IMR-90 (cell line): Measurements from ENCODE around the gene STARD3. TPM values are rescaled to one million over a fixed set of nuclear protein-coding genes. Genes with fewer than 3 reads are reported as not detected.

Source experiments
- polyA plus RNA-seq, 3 experiments: library from polyadenylated mRNA; depleted of rRNA; stranded (reverse); fragments of >200 nt; gene quantifications; 2 replicates each; pipeline ENCODE4 v1.2.3, GENCODE V29; 2012; ENCODE audit warnings: low replicate concordance in 1 of 3
- total RNA-seq: library from RNA; depleted of rRNA; stranded (reverse); fragments of >200 nt; gene quantifications from 2 replicates; pipeline ENCODE4 v1.2.3, GENCODE V29; 2012; rRNA removed

Gene STARD3
- total and polyA plus RNA-seq, 2 of the 4 experiments (the other 2 are of a cell fraction): 8.1 to 50.4 TPM

Other genes with a start within 250 kb of the STARD3 start
- 12.2 and 13.8 TPM in 2 replicates for gene FBXL20, start 235.5 kb upstream of the STARD3 start, total RNA-seq
- 3.2 and 4.1 TPM in 2 replicates for gene FBXL20, start 235.5 kb upstream of the STARD3 start, polyA plus RNA-seq (2012; rRNA removed)
- 21.9 and 24.2 TPM in 2 replicates for gene MED1, start 185.9 kb upstream of the STARD3 start, total RNA-seq
- 16.4 and 16.9 TPM in 2 replicates for gene MED1, start 185.9 kb upstream of the STARD3 start, polyA plus RNA-seq (2012; rRNA removed)
- 27.1 and 31.1 TPM in 2 replicates for gene CDK12, start 175.7 kb upstream of the STARD3 start, total RNA-seq
- 14.8 and 16.1 TPM in 2 replicates for gene CDK12, start 175.7 kb upstream of the STARD3 start, polyA plus RNA-seq (2012; rRNA removed)
- not detected in 2 replicates for gene NEUROD2, start 29.2 kb upstream of the STARD3 start, total RNA-seq
- not detected in 2 replicates for gene NEUROD2, start 29.2 kb upstream of the STARD3 start, polyA plus RNA-seq (2012; rRNA removed)
- gene PPP1R1B, start 10.2 kb upstream of the STARD3 start, total RNA-seq: not detected in 2 replicates
- not detected in 2 replicates for gene PPP1R1B, start 10.2 kb upstream of the STARD3 start, polyA plus RNA-seq (2012; rRNA removed)
- gene TCAP, start 28.2 kb downstream of the STARD3 start, total RNA-seq: under 0.01 TPM in 2 replicates
- gene TCAP, start 28.2 kb downstream of the STARD3 start, polyA plus RNA-seq (2012; rRNA removed): 0.21 and 0.26 TPM in 2 replicates
- gene PNMT, start 31.3 kb downstream of the STARD3 start, total RNA-seq: not detected in 2 replicates
- not detected in 2 replicates for gene PNMT, start 31.3 kb downstream of the STARD3 start, polyA plus RNA-seq (2012; rRNA removed)
- gene PGAP3, start 50.9 kb downstream of the STARD3 start, total RNA-seq: 3.6 and 4.3 TPM in 2 replicates
- gene PGAP3, start 50.9 kb downstream of the STARD3 start, polyA plus RNA-seq (2012; rRNA removed): 9.8 and 10.4 TPM in 2 replicates
- 26.1 and 28.7 TPM in 2 replicates for gene ERBB2, start 62.9 kb downstream of the STARD3 start, total RNA-seq
- gene ERBB2, start 62.9 kb downstream of the STARD3 start, polyA plus RNA-seq (2012; rRNA removed): 33.3 and 34.6 TPM in 2 replicates
- 20.3 and 22.2 TPM in 2 replicates for gene MIEN1, start 93.4 kb downstream of the STARD3 start, total RNA-seq
- gene MIEN1, start 93.4 kb downstream of the STARD3 start, polyA plus RNA-seq (2012; rRNA removed): 75.6 and 82.4 TPM in 2 replicates
- under 0.01 and 0.18 TPM in 2 replicates for gene GRB7, start 100.8 kb downstream of the STARD3 start, total RNA-seq
- gene GRB7, start 100.8 kb downstream of the STARD3 start, polyA plus RNA-seq (2012; rRNA removed): 0.14 and 0.36 TPM in 2 replicates
- not detected in 2 replicates for gene IKZF3, start 227.2 kb downstream of the STARD3 start, total RNA-seq
- gene IKZF3, start 227.2 kb downstream of the STARD3 start, polyA plus RNA-seq (2012; rRNA removed): not detected in 2 replicates
- not detected in 2 replicates for gene ZPBP2, start 231.1 kb downstream of the STARD3 start, total RNA-seq
- gene ZPBP2, start 231.1 kb downstream of the STARD3 start, polyA plus RNA-seq (2012; rRNA removed): not detected in 2 replicates